HCT116 (cell line): ENCODE data around the gene GFRA3. TPM values are rescaled to one million over a fixed set of nuclear protein-coding genes. Genes with fewer than 3 reads are reported as not detected.

Experiments
- ATAC-seq: fragments of 200-7000 bp; cut with Tn5 transposase; 2 replicates; pipeline ENCODE4 v1.9.1; 2020; ENCODE audit warnings: mild to moderate bottlenecking, moderate library complexity
- BruUV-seq: library from RNA; stranded (reverse); fragments of 400-500 nt; replicated peaks from 2 replicates; lab custom pipeline; 2021; lab: Mats Ljungman, UMichigan
- CTCF ChIA-PET: fragments of 300-600 bp; sonication (Branson Sonifier 250); formaldehyde crosslinking; loops from one replicate; lab custom pipeline; 2021; ENCODE audit warnings: antibody characterized with exemption; lab: Charles Lee
- POLR2A ChIA-PET: fragments of 300-600, 350-600 bp; sonication (Branson Sonifier 250); formaldehyde crosslinking; loops from one replicate; lab custom pipeline; 2021; ENCODE audit warnings: antibody characterized with exemption; lab: Charles Lee
- RAD21 ChIA-PET, 2 experiments: fragments of 300-600 bp; sonication (Branson Sonifier 250); formaldehyde crosslinking; loops; one replicate each; lab custom pipeline; 2023; ENCODE audit warnings: low total read pairs in 2 of 2; ENCODE audit not compliant: uncharacterized antibody in 2 of 2, unreplicated experiment in 2 of 2, low non-redundant PET in 1 of 2; lab: Charles Lee
- DNase-seq: peaks from one replicate; pipeline ENCODE4 v3.0.0-alpha.2; 2010; ENCODE audit warnings: low read depth, low spot score
- H2AFZ ChIP-seq: fragments of 200-600 bp; shearing (Covaris generic), sonication (generic); 2 replicates; pipeline ENCODE4 v1.6.1; 2017; ENCODE audit warnings: low read depth, mixed run types, mixed read lengths, antibody characterized with exemption, low read length; ENCODE audit not compliant: poor library complexity, severe bottlenecking
- H3K27ac ChIP-seq: 2 replicates; pipeline ENCODE4 v1.5.1; 2012; ENCODE audit warnings: low read depth, low read length
- H3K27me3 ChIP-seq: fragments of 200-600 bp; sonication (generic); 2 replicates; pipeline ENCODE4 v1.6.1; 2016; ENCODE audit warnings: mixed run types, low read length, mixed read lengths; ENCODE audit not compliant: insufficient read depth
- H3K36me3 ChIP-seq, 2 experiments: fragments of 200-500 bp in 1 of 2; fragments of 200-600 bp in 1 of 2; sonication (Bioruptor generic) in 1 of 2; sonication (generic) in 1 of 2; 2 replicates each; pipeline versions ENCODE4 v1.5.1 to v1.6.1; 2014 to 2016; ENCODE audit warnings: low read length in 2 of 2, inconsistent platforms in 1 of 2, mixed read lengths in 1 of 2, mixed run types in 1 of 2; ENCODE audit not compliant: insufficient read depth in 2 of 2, control insufficient read depth in 1 of 2
- H3K4me1 ChIP-seq, 2 experiments: fragments of 200-600 bp in 1 of 2; sonication (generic) in 1 of 2; 2 replicates each; pipeline versions ENCODE4 v1.5.1 to v1.6.1; 2012 to 2017; ENCODE audit warnings: low read length in 2 of 2, inconsistent platforms in 1 of 2, mild to moderate bottlenecking in 1 of 2, mixed read lengths in 1 of 2, mixed run types in 1 of 2, moderate library complexity in 1 of 2; ENCODE audit not compliant: insufficient read depth in 2 of 2, control insufficient read depth in 1 of 2
- H3K4me2 ChIP-seq: fragments of 200-600 bp; sonication (generic); 2 replicates; pipeline ENCODE4 v1.6.1; 2017; ENCODE audit warnings: mixed run types, low read length, mixed read lengths
- H3K4me3 ChIP-seq, 2 experiments: fragments of 200-600 bp in 1 of 2; sonication (generic) in 1 of 2; replicated peaks in 1 of 2; 2 replicates each; pipeline ENCODE4 v1.5.1; 2011 to 2016; ENCODE audit warnings: low read length in 2 of 2, control low read depth in 1 of 2, low read depth in 1 of 2, mild to moderate bottlenecking in 1 of 2, mixed read lengths in 1 of 2, mixed run types in 1 of 2
- H3K79me2 ChIP-seq: fragments of 200-600 bp; sonication (generic); 2 replicates; pipeline ENCODE4 v1.6.1; 2017; ENCODE audit warnings: mild to moderate bottlenecking, mixed run types, low read length, moderate library complexity, mixed read lengths; ENCODE audit not compliant: insufficient read depth
- H3K9ac ChIP-seq: fragments of 200-600 bp; sonication (generic); 2 replicates; pipeline ENCODE4 v1.6.1; 2016; ENCODE audit warnings: low read length, mixed read lengths
- H3K9me2 ChIP-seq: fragments of 200-600 bp; sonication (generic), shearing (Covaris generic); 2 replicates; pipeline ENCODE4 v1.6.1; 2017; ENCODE audit warnings: mixed run types, mild to moderate bottlenecking, moderate library complexity; ENCODE audit not compliant: insufficient read depth
- H3K9me3 ChIP-seq, 2 experiments: fragments of 200-500 bp in 1 of 2; fragments of 200-600 bp in 1 of 2; sonication (Bioruptor generic) in 1 of 2; sonication (generic) in 1 of 2; 2 replicates each; pipeline ENCODE4 v1.6.1; 2014 to 2017; ENCODE audit warnings: low read length in 2 of 2, mixed read lengths in 2 of 2, inconsistent platforms in 1 of 2, low read depth in 1 of 2, mild to moderate bottlenecking in 1 of 2, mixed run types in 1 of 2, moderate library complexity in 1 of 2; ENCODE audit not compliant: control insufficient read depth in 1 of 2, insufficient read depth in 1 of 2
- H4K20me1 ChIP-seq: fragments of 200-600 bp; sonication (generic), shearing (Covaris generic); 2 replicates; pipeline ENCODE4 v1.6.1; 2017; ENCODE audit warnings: mixed run types, mild to moderate bottlenecking, moderate library complexity; ENCODE audit not compliant: insufficient read depth
- ELF1 ChIP-seq: IDR thresholded peaks from 2 replicates; pipeline ENCODE4 v1.6.1; 2012; ENCODE audit warnings: low read depth, borderline replicate concordance
- RAD21 ChIP-seq: IDR thresholded peaks from 2 replicates; pipeline ENCODE4 v1.6.1; 2012; ENCODE audit warnings: low read depth, mild to moderate bottlenecking
- intact Hi-C: fragments of 100-400 bp; cut with micrococcal nuclease; formaldehyde crosslinking; loops from 2 replicates; pipeline ENCODE4 v1.10.0; 2022
- total RNA-seq: library from RNA; stranded (reverse); gene quantifications from one replicate; pipeline ENCODE4 v1.2.1, GENCODE V29; 2021; ENCODE audit not compliant: unreplicated experiment
- TF ChIP-seq, protein P1 (sequence below), 3 experiments: fragments of 200-600 bp in 1 of 3; sonication (generic) in 1 of 3; IDR thresholded peaks in 2 of 3; conservative IDR thresholded peaks in 1 of 3; 2 replicates each; pipeline ENCODE4 v1.5.1; 2012 to 2017; ENCODE audit warnings: low read depth in 2 of 3, low read length in 2 of 3, antibody characterized with exemption in 1 of 3, borderline replicate concordance in 1 of 3, control low read depth in 1 of 3, mild to moderate bottlenecking in 1 of 3, mixed read lengths in 1 of 3, mixed run types in 1 of 3, moderate library complexity in 1 of 3; ENCODE audit not compliant: insufficient read depth in 1 of 3

GFRA3 gene
- total RNA-seq, 1 experiment from 2014 or later = not detected

GRCh38 chr5:138280915-138281314 lies 6.5 kb upstream of the GFRA3 start:
- BruUV-seq = no TSS peak
- intact Hi-C loops = no loop called here
- Histone ChIP-seq H3K4me1 (peaks cover 0 to 3% of the 10 kb centered on the region in 2 experiments; a peak in 1 of 4 replicates), H3K4me3 (no peak overlapping the region), H2AFZ (no peak overlapping the region), H3K27me3 (no peaks in the 10 kb centered on the region), H3K9me3 (no peaks in the 10 kb centered on the region), H3K4me2 (no peak overlapping the region), H4K20me1 (no peaks in the 10 kb centered on the region), H3K36me3 (no peaks in the 10 kb centered on the region), H3K79me2 (no peaks in the 10 kb centered on the region), H3K9me2 (no peaks in the 10 kb centered on the region), H3K9ac (no peak overlapping the region), H3K27ac (no peak overlapping the region)
- ChIA-PET RAD21 (no interaction called here), CTCF (no interaction called here), POLR2A (no interaction called here)
- no peak for DNase-seq
- no peak for ATAC-seq
- no peak for TF ChIP-seq ELF1

DNA sequence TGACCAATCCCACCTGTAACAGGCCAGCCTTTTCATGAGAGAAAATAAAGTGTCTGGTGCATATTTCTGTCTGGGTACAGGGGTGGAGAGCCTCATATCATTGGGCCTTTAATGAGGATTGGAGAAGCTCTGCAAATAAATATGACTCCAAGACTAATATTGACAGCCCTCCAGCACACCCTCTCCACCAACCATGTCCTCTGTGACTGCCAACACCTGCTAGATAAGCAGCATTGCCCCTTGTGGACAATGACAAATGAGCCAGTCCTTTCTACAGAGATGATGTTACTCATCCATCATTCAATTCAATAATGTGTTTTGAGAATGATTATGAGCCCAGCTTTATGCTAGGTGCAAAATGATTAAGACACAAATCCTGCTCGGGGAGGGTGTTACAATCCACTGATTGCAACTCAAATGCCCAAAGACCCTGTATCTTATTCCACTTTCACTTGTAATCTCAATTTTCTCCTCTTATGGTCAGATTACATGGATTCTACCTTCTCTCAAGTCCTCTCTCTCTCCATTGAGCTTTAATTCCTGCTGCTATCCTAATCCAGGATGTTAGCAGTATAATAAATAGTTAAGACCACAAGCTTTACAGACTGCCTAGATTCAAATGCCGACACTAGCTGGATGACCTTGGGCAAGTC lies 2.1 kb upstream of the GFRA3 start:
- BruUV-seq = no TSS peak
- TF ChIP-seq, protein P1, sequence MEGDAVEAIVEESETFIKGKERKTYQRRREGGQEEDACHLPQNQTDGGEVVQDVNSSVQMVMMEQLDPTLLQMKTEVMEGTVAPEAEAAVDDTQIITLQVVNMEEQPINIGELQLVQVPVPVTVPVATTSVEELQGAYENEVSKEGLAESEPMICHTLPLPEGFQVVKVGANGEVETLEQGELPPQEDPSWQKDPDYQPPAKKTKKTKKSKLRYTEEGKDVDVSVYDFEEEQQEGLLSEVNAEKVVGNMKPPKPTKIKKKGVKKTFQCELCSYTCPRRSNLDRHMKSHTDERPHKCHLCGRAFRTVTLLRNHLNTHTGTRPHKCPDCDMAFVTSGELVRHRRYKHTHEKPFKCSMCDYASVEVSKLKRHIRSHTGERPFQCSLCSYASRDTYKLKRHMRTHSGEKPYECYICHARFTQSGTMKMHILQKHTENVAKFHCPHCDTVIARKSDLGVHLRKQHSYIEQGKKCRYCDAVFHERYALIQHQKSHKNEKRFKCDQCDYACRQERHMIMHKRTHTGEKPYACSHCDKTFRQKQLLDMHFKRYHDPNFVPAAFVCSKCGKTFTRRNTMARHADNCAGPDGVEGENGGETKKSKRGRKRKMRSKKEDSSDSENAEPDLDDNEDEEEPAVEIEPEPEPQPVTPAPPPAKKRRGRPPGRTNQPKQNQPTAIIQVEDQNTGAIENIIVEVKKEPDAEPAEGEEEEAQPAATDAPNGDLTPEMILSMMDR (IDR thresholded peaks at IDR 0.05 in 2 of 3, conservative IDR thresholded peaks at IDR 0.05 in 1 of 3; ENCODE audit: borderline replicate concordance in 1 of 3, insufficient read depth in 1 of 3, low read depth in 2 of 3, low read length in 2 of 3) = peak in 1 of 3 experiments; percentile 12; a peak in 1 of 6 replicates
- no peak for TF ChIP-seq RAD21
- ATAC-seq = peak; percentile 67; the same call in 1 of the 2 replicates
- no peak overlapping the region for H3K9ac ChIP-seq
- H3K4me1 ChIP-seq = no peaks in the 10 kb centered on the region
- H3K27me3 ChIP-seq = no peaks in the 10 kb centered on the region
- no peaks in the 10 kb centered on the region for H4K20me1 ChIP-seq
- no peak overlapping the region for H3K27ac ChIP-seq
- no peaks in the 10 kb centered on the region for H3K36me3 ChIP-seq
- H2AFZ ChIP-seq = no peak overlapping the region
- H3K79me2 ChIP-seq = no peaks in the 10 kb centered on the region
- H3K4me2 ChIP-seq = no peak overlapping the region
- H3K9me2 ChIP-seq = no peaks in the 10 kb centered on the region
- H3K4me3 ChIP-seq = no peak overlapping the region
- intact Hi-C loops = no loop called here
- POLR2A ChIA-PET = no interaction called here
- H3K9me3 ChIP-seq = no peaks in the 10 kb centered on the region
- no peak for DNase-seq
- CTCF ChIA-PET = no interaction called here
- RAD21 ChIA-PET = no interaction called here
